ENCODE results near the gene MEGF8.

Gene MEGF8

DNA sequence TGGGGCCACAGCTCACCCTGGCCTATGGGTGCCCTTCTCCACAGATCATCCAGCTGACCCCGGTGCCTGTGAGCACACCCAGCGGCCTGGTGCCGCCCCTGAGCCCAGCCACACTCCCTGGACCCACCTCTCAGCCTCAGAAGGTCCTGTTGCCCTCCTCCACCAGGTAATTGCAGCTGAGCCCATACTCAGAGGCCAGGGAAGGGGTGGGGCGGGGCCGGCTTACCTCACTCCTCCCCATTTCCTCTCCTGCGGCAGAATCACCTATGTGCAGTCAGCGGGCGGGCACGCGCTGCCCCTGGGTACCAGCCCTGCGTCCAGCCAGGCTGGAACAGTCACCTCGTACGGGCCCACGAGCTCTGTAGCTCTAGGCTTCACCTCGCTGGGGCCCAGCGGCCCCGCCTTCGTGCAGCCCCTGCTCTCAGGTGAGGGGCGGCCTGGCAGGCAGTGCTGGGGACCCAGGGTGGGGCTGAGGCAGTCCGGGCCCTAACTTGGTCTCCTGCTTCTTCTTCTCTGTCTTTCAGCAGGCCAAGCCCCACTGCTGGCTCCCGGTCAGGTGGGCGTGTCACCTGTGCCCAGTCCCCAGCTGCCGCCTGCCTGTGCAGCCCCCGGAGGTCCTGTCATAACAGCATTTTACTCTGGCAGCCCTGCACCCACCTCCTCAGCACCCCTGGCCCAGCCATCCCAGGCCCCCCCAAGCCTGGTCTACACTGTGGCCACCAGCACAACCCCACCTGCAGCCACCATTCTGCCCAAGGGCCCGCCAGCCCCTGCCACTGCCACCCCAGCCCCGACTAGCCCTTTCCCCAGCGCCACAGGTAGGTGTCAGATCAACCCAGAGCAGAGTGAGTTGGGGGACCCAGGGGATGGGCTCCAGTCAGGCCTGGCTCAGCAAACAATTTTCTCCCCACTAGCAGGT lies 33.1 kb upstream of the MEGF8 start:
- Histone ChIP-seq H3K9me3 (ENCODE audit: insufficient read depth, low read length) (no peaks in the 10 kb centered on the region), H2AFZ (ENCODE audit: low read depth, low read length, severe bottlenecking) (no peak overlapping the region), H3K27ac (ENCODE audit: low read depth, low read length) (no peak overlapping the region), H3K36me3 (ENCODE audit: low read length) (no peaks in the 10 kb centered on the region), H3F3A (ENCODE audit: insufficient read depth) (peaks cover 6% of the 10 kb centered on the region), H4K20me1 (ENCODE audit: low read depth, low read length) (no peaks in the 10 kb centered on the region), H3K9ac (ENCODE audit: low read length) (no peak overlapping the region), H3K79me2 (ENCODE audit: insufficient read depth, low read length) (no peaks in the 10 kb centered on the region), H3K4me2 (ENCODE audit: low read depth, low read length, poor library complexity, severe bottlenecking) (no peak overlapping the region), H3K4me3 (ENCODE audit: insufficient read depth, low read length, poor library complexity, severe bottlenecking) (no peak overlapping the region), H3K27me3 (ENCODE audit: low read length) (no peaks in the 10 kb centered on the region), H3K9me2 (replicated peaks; ENCODE audit: insufficient read depth, low read length) (no peaks in the 10 kb centered on the region)
- TF ChIP-seq, protein P1, sequence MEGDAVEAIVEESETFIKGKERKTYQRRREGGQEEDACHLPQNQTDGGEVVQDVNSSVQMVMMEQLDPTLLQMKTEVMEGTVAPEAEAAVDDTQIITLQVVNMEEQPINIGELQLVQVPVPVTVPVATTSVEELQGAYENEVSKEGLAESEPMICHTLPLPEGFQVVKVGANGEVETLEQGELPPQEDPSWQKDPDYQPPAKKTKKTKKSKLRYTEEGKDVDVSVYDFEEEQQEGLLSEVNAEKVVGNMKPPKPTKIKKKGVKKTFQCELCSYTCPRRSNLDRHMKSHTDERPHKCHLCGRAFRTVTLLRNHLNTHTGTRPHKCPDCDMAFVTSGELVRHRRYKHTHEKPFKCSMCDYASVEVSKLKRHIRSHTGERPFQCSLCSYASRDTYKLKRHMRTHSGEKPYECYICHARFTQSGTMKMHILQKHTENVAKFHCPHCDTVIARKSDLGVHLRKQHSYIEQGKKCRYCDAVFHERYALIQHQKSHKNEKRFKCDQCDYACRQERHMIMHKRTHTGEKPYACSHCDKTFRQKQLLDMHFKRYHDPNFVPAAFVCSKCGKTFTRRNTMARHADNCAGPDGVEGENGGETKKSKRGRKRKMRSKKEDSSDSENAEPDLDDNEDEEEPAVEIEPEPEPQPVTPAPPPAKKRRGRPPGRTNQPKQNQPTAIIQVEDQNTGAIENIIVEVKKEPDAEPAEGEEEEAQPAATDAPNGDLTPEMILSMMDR (IDR thresholded peaks at IDR 0.05; ENCODE audit: insufficient read depth, low read length, poor library complexity, severe bottlenecking) = no peak
- no peak for TF ChIP-seq EZH2phosphoT487 (conservative IDR thresholded peaks at IDR 0.05; ENCODE audit: low read length)

DNA sequence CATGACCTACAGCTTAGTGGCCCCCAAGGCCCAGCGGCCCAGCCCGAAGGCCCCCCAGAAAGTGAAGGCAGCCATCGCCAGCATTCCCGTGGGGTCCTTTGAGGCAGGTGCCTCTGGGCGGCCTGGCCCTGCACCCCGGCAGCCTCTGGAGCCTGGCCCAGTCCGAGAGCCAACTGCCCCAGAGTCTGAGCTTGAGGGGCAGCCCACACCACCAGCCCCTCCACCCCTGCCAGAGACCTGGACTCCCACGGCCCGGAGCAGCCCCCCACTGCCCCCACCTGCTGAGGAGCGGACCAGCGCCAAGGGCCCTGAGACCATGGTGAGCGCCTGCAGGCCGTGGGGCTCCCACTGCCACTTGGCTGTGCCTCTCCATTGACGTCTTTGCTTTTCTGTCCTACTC lies 32.5 kb upstream of the MEGF8 start:
- H3K9me2 ChIP-seq (replicated peaks; ENCODE audit: insufficient read depth, low read length) = no peaks in the 10 kb centered on the region
- no peaks in the 10 kb centered on the region for H3K27me3 ChIP-seq (ENCODE audit: low read length)
- H3K9me3 ChIP-seq (ENCODE audit: insufficient read depth, low read length) = no peaks in the 10 kb centered on the region
- H3K9ac ChIP-seq (ENCODE audit: low read length) = no peak overlapping the region
- no peak overlapping the region for H3K4me2 ChIP-seq (ENCODE audit: low read depth, low read length, poor library complexity, severe bottlenecking)
- no peak overlapping the region for H3K27ac ChIP-seq (ENCODE audit: low read depth, low read length)
- no peaks in the 10 kb centered on the region for H3K36me3 ChIP-seq (ENCODE audit: low read length)
- peaks cover 6% of the 10 kb centered on the region for H3F3A ChIP-seq (ENCODE audit: insufficient read depth)
- no peaks in the 10 kb centered on the region for H3K79me2 ChIP-seq (ENCODE audit: insufficient read depth, low read length)
- H2AFZ ChIP-seq (ENCODE audit: low read depth, low read length, severe bottlenecking) = no peak overlapping the region
- H3K4me3 ChIP-seq (ENCODE audit: insufficient read depth, low read length, poor library complexity, severe bottlenecking) = no peak overlapping the region
- H4K20me1 ChIP-seq (ENCODE audit: low read depth, low read length) = no peaks in the 10 kb centered on the region
- no peak for TF ChIP-seq EZH2phosphoT487 (conservative IDR thresholded peaks at IDR 0.05; ENCODE audit: low read length)
- TF ChIP-seq, protein P1 (IDR thresholded peaks at IDR 0.05; ENCODE audit: insufficient read depth, low read length, poor library complexity, severe bottlenecking) = no peak

DNA sequence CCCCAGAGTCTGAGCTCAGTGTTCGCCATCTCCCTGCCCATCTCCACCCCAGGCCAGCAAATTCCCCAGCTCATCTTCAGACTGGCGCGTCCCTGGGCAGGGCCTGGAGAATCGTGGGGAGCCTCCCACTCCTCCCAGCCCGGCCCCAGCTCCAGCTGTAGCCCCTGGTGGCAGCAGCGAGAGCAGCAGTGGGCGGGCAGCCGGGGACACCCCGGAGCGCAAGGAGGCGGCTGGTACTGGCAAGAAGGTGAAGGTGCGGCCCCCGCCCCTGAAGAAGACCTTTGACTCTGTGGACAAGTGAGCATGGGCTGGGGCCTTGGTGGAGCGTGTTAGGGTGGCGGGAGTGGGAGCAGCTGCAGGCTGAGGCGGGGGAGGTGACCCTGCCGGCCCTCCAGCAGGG lies 31.9 kb upstream of the MEGF8 start:
- no peaks in the 10 kb centered on the region for H4K20me1 ChIP-seq (ENCODE audit: low read depth, low read length)
- no peak overlapping the region for H3K4me3 ChIP-seq (ENCODE audit: insufficient read depth, low read length, poor library complexity, severe bottlenecking)
- no peaks in the 10 kb centered on the region for H3K79me2 ChIP-seq (ENCODE audit: insufficient read depth, low read length)
- no peaks in the 10 kb centered on the region for H3K9me2 ChIP-seq (replicated peaks; ENCODE audit: insufficient read depth, low read length)
- no peaks in the 10 kb centered on the region for H3K27me3 ChIP-seq (ENCODE audit: low read length)
- H3K4me2 ChIP-seq (ENCODE audit: low read depth, low read length, poor library complexity, severe bottlenecking) = no peak overlapping the region
- no peaks in the 10 kb centered on the region for H3K9me3 ChIP-seq (ENCODE audit: insufficient read depth, low read length)
- no peaks in the 10 kb centered on the region for H3K36me3 ChIP-seq (ENCODE audit: low read length)
- TF ChIP-seq, protein P1 (IDR thresholded peaks at IDR 0.05; ENCODE audit: insufficient read depth, low read length, poor library complexity, severe bottlenecking) = no peak
- no peak for TF ChIP-seq EZH2phosphoT487 (conservative IDR thresholded peaks at IDR 0.05; ENCODE audit: low read length)
- H3K9ac ChIP-seq (ENCODE audit: low read length) = no peak overlapping the region
- no peak overlapping the region for H2AFZ ChIP-seq (ENCODE audit: low read depth, low read length, severe bottlenecking)
- H3F3A ChIP-seq (ENCODE audit: insufficient read depth) = peaks cover 6% of the 10 kb centered on the region
- no peak overlapping the region for H3K27ac ChIP-seq (ENCODE audit: low read depth, low read length)
